Astrocyte (in vitro differentiated cells and primary cell): Measurements from ENCODE around the gene MET. TPM values are rescaled to one million over a fixed set of nuclear protein-coding genes. Genes with fewer than 3 reads are reported as not detected.

ENCODE experiments used
- DNase-seq: peaks from one replicate; pipeline ENCODE4 v3.0.0-alpha.2; 2010; ENCODE audit warnings: low read depth
- FAIRE-seq: peaks from 2 replicates; lab custom pipeline; 2011; peaks lifted over from hg19 to GRCh38; lab: Jason Lieb, UNC
- H2AFZ ChIP-seq: 2 replicates; pipeline ENCODE4 v1.6.0; 2012; ENCODE audit warnings: low read depth, low read length, inconsistent platforms
- H3K27ac ChIP-seq: 2 replicates; pipeline ENCODE4 v1.5.1; 2011; ENCODE audit warnings: low read depth, low read length, inconsistent platforms
- H3K27me3 ChIP-seq: 2 replicates; pipeline ENCODE4 v1.6.0; 2011; ENCODE audit warnings: low read length, inconsistent platforms; ENCODE audit not compliant: insufficient read depth
- H3K36me3 ChIP-seq: 2 replicates; pipeline ENCODE4 v1.5.1; 2011; ENCODE audit warnings: low read length, inconsistent platforms; ENCODE audit not compliant: insufficient read depth
- H3K4me1 ChIP-seq: 2 replicates; pipeline ENCODE4 v1.5.1; 2011; ENCODE audit warnings: low read length, inconsistent platforms; ENCODE audit not compliant: insufficient read depth
- H3K4me2 ChIP-seq: 2 replicates; pipeline ENCODE4 v1.6.0; 2012; ENCODE audit warnings: low read length, inconsistent platforms
- H3K4me3 ChIP-seq: 2 replicates; pipeline ENCODE4 v1.5.1; 2011; ENCODE audit warnings: low read depth, mild to moderate bottlenecking, low read length, inconsistent platforms; ENCODE audit not compliant: insufficient read depth
- H3K79me2 ChIP-seq: 2 replicates; pipeline ENCODE4 v1.6.0; 2012; ENCODE audit warnings: mild to moderate bottlenecking, low read length, inconsistent platforms; ENCODE audit not compliant: insufficient read depth
- H3K9ac ChIP-seq: 2 replicates; pipeline ENCODE4 v1.6.0; 2012; ENCODE audit warnings: mild to moderate bottlenecking, low read length, inconsistent platforms
- H3K9me3 ChIP-seq: 2 replicates; pipeline ENCODE4 v1.5.1; 2012; ENCODE audit warnings: low read depth, mild to moderate bottlenecking, low read length, inconsistent platforms; ENCODE audit not compliant: insufficient read depth
- H4K20me1 ChIP-seq: 2 replicates; pipeline ENCODE4 v1.6.0; 2012; ENCODE audit warnings: low read length, inconsistent platforms; ENCODE audit not compliant: insufficient read depth
- H3K27ac Mint-ChIP-seq: one replicate; pipeline ENCODE4 v1.8.0; 2021; ENCODE audit warnings: mild to moderate bottlenecking, mixed read lengths; ENCODE audit not compliant: unreplicated experiment
- H3K27me3 Mint-ChIP-seq: one replicate; pipeline ENCODE4 v1.8.0; 2021; ENCODE audit warnings: low read depth, mixed read lengths; ENCODE audit not compliant: unreplicated experiment
- H3K36me3 Mint-ChIP-seq: one replicate; pipeline ENCODE4 v1.8.0; 2021; ENCODE audit warnings: low read depth, mixed read lengths; ENCODE audit not compliant: unreplicated experiment
- H3K4me1 Mint-ChIP-seq: one replicate; pipeline ENCODE4 v1.8.0; 2021; ENCODE audit warnings: low read depth, mixed read lengths; ENCODE audit not compliant: unreplicated experiment
- H3K4me3 Mint-ChIP-seq: one replicate; pipeline ENCODE4 v1.8.0; 2021; ENCODE audit warnings: mild to moderate bottlenecking, moderate library complexity, mixed read lengths; ENCODE audit not compliant: unreplicated experiment
- H3K9me3 Mint-ChIP-seq: one replicate; pipeline ENCODE4 v1.8.0; 2021; ENCODE audit warnings: mild to moderate bottlenecking, mixed read lengths; ENCODE audit not compliant: unreplicated experiment
- CTCF ChIP-seq: IDR thresholded peaks from 2 replicates; pipeline ENCODE4 v1.5.1; 2011; ENCODE audit warnings: low read depth, mild to moderate bottlenecking, inconsistent platforms, low read length, moderate library complexity; ENCODE audit not compliant: insufficient read depth
- EZH2 ChIP-seq: IDR thresholded peaks from 2 replicates; pipeline ENCODE4 v1.6.1; 2012; ENCODE audit warnings: mild to moderate bottlenecking, low read length, inconsistent platforms; ENCODE audit not compliant: insufficient read depth
- total RNA-seq: library from RNA; stranded (reverse); gene quantifications from 2 replicates; pipeline ENCODE4 v1.2.1, GENCODE V29; 2021

Gene MET
- total RNA-seq, 1 donor from 2014 or later: 8.2 TPM

- DNase-seq: no peak
- Mint-ChIP-seq H3K4me1 (peaks cover 10% of the 10 kb centered on the region), H3K36me3 (no peaks in the 10 kb centered on the region), H3K27me3 (peaks cover 10% of the 10 kb centered on the region), H3K4me3 (no peak overlapping the region), H3K27ac (no peak overlapping the region), H3K9me3 (peaks cover 1% of the 10 kb centered on the region)
- Histone ChIP-seq H3K9me3 (no peaks in the 10 kb centered on the region), H3K27me3 (no peaks in the 10 kb centered on the region), H2AFZ (no peak overlapping the region), H3K4me1 (no peaks in the 10 kb centered on the region), H3K9ac (no peak overlapping the region), H3K27ac (no peak overlapping the region), H3K4me2 (no peak overlapping the region), H3K79me2 (peaks cover 11% of the 10 kb centered on the region), H3K36me3 (no peaks in the 10 kb centered on the region), H4K20me1 (peaks cover 3% of the 10 kb centered on the region), H3K4me3 (no peak overlapping the region)
- TF ChIP-seq EZH2 (no peak), CTCF (no peak)
- FAIRE-seq: no peak
These were observed 58.4 kb downstream of the MET start for GRCh38 chr7:116730097-116731022.

GRCh38 chr7:116731023-116731395 lies 59.0 kb downstream of the MET start:
- H3K27ac ChIP-seq: no peak overlapping the region
- Mint-ChIP-seq H3K36me3 (no peaks in the 10 kb centered on the region), H3K4me3 (no peak overlapping the region), H3K27ac (no peak overlapping the region), H3K4me1 (peaks cover 10% of the 10 kb centered on the region), H3K27me3 (peaks cover 10% of the 10 kb centered on the region), H3K9me3 (peaks cover 1% of the 10 kb centered on the region)
- peaks cover 11% of the 10 kb centered on the region for H3K79me2 ChIP-seq
- H3K27me3 ChIP-seq: no peaks in the 10 kb centered on the region
- DNase-seq (no peak), FAIRE-seq (no peak)
- H3K4me1 ChIP-seq: no peaks in the 10 kb centered on the region
- no peak for TF ChIP-seq CTCF
- no peak overlapping the region for H2AFZ ChIP-seq
- H3K4me2 ChIP-seq: no peak overlapping the region
- no peaks in the 10 kb centered on the region for H3K36me3 ChIP-seq
- no peaks in the 10 kb centered on the region for H3K9me3 ChIP-seq
- H3K9ac ChIP-seq: no peak overlapping the region
- peaks cover 3% of the 10 kb centered on the region for H4K20me1 ChIP-seq
- no peak overlapping the region for H3K4me3 ChIP-seq
